H1 (cell line): ENCODE results near the gene TMEM54. TPM values are rescaled to one million over a fixed set of nuclear protein-coding genes. Genes with fewer than 3 reads are reported as not detected.

Experiments
- CTCF ChIA-PET: fragments of 300-600 bp; sonication (Branson Sonifier 250); formaldehyde crosslinking; loops from one replicate; lab custom pipeline; 2021; ENCODE audit not compliant: partially characterized antibody; lab: Charles Lee
- POLR2A ChIA-PET: fragments of 300-600 bp; sonication (Branson Sonifier 250); formaldehyde crosslinking; loops from one replicate; lab custom pipeline; 2021; ENCODE audit warnings: inconsistent platforms; ENCODE audit not compliant: partially characterized antibody; lab: Charles Lee
- DNase-seq, 2 experiments: peaks; one replicate each; pipeline versions ENCODE4 v3.0.0 to v3.0.0-alpha.2; 2010 to 2022; ENCODE audit warnings: low spot score in 2 of 2, low read depth in 1 of 2, mixed read lengths in 1 of 2
- FAIRE-seq: peaks from 2 replicates; lab custom pipeline; 2011; peaks lifted over from hg19 to GRCh38; lab: Jason Lieb, UNC
- H2AFZ ChIP-seq: 2 replicates; pipeline ENCODE4 v1.8.1; 2012; ENCODE audit warnings: low read length, inconsistent platforms
- H2AK5ac ChIP-seq: 2 replicates; pipeline ENCODE4 v1.6.1; 2013; ENCODE audit warnings: low read depth, low read length
- H2BK120ac ChIP-seq: replicated peaks from 2 replicates; pipeline ENCODE3; 2013; ENCODE audit warnings: low read depth, low read length, inconsistent platforms
- H2BK12ac ChIP-seq: 2 replicates; pipeline ENCODE4 v1.6.1; 2013; ENCODE audit warnings: low read depth, low read length
- H2BK15ac ChIP-seq: 2 replicates; pipeline ENCODE4 v1.6.1; 2013; ENCODE audit warnings: low read length
- H2BK20ac ChIP-seq: 2 replicates; pipeline ENCODE4 v1.6.1; 2013; ENCODE audit warnings: low read length
- H2BK5ac ChIP-seq: 2 replicates; pipeline ENCODE4 v1.6.1; 2013; ENCODE audit warnings: low read depth, low read length
- H3K14ac ChIP-seq: 2 replicates; pipeline ENCODE4 v1.6.1; 2013; ENCODE audit warnings: inconsistent platforms; ENCODE audit not compliant: insufficient read length
- H3K18ac ChIP-seq: 2 replicates; pipeline ENCODE4 v1.6.1; 2013; ENCODE audit warnings: low read length; ENCODE audit errors: extremely low read depth
- H3K23ac ChIP-seq: 2 replicates; pipeline ENCODE4 v1.6.1; 2013; ENCODE audit warnings: inconsistent platforms; ENCODE audit not compliant: insufficient read length
- H3K23me2 ChIP-seq: 2 replicates; pipeline ENCODE4 v1.6.1; 2013; ENCODE audit warnings: low read depth, low read length
- H3K27ac ChIP-seq: 2 replicates; pipeline ENCODE4 v1.6.1; 2011; ENCODE audit warnings: low read depth, low read length, inconsistent platforms
- H3K27me3 ChIP-seq, 4 experiments: replicated peaks in 1 of 4; 1 replicate in 1 of 4; 2 replicates in 3 of 4; pipeline versions ENCODE4 v1.6.1 to v1.8.1; 2011 to 2013; ENCODE audit warnings: low read length in 3 of 4, mild to moderate bottlenecking in 3 of 4, inconsistent platforms in 2 of 4, mixed read lengths in 2 of 4, moderate library complexity in 1 of 4; ENCODE audit not compliant: control insufficient read depth in 3 of 4, insufficient read depth in 3 of 4; ENCODE audit errors: extremely low read depth in 1 of 4
- H3K36me3 ChIP-seq, 4 experiments: 2 replicates each; pipeline versions ENCODE4 v1.6.1 to v1.8.1; 2011 to 2013; ENCODE audit warnings: mild to moderate bottlenecking in 4 of 4, low read length in 3 of 4, moderate library complexity in 2 of 4, control low read depth in 1 of 4, inconsistent platforms in 1 of 4; ENCODE audit not compliant: insufficient read depth in 4 of 4, control insufficient read depth in 2 of 4
- H3K4ac ChIP-seq: replicated peaks from 2 replicates; pipeline ENCODE3; 2013; ENCODE audit warnings: low read length, low read depth, mixed read lengths, inconsistent platforms; ENCODE audit not compliant: insufficient read length
- H3K4me1 ChIP-seq, 4 experiments: replicated peaks in 1 of 4; 1 replicate in 1 of 4; 2 replicates in 3 of 4; pipeline versions ENCODE4 v1.6.1 to v1.8.1; 2011 to 2013; ENCODE audit warnings: low read length in 3 of 4, inconsistent platforms in 2 of 4, mixed read lengths in 1 of 4; ENCODE audit not compliant: insufficient read depth in 4 of 4, control insufficient read depth in 3 of 4
- H3K4me2 ChIP-seq, 2 experiments: 2 replicates each; pipeline versions ENCODE4 v1.6.1 to v1.8.1; 2011 to 2013; ENCODE audit warnings: low read depth in 2 of 2, low read length in 2 of 2, control low read depth in 1 of 2, inconsistent platforms in 1 of 2, mild to moderate bottlenecking in 1 of 2; ENCODE audit not compliant: insufficient read depth in 1 of 2
- H3K4me3 ChIP-seq, 4 experiments: fragments of 200-600, 300-600 bp in 1 of 4; sonication (generic), shearing (Covaris generic), sonication (Bioruptor Twin) in 1 of 4; 2 replicates each; pipeline versions ENCODE4 v1.5.1 to v1.8.1; 2011 to 2016; ENCODE audit warnings: low read length in 4 of 4, low read depth in 3 of 4, control low read depth in 2 of 4, inconsistent platforms in 2 of 4, mild to moderate bottlenecking in 2 of 4, mixed read lengths in 1 of 4, moderate library complexity in 1 of 4; ENCODE audit not compliant: insufficient read depth in 2 of 4; ENCODE audit errors: extremely low read depth in 1 of 4
- H3K56ac ChIP-seq: replicated peaks from 2 replicates; pipeline ENCODE3; 2013; ENCODE audit warnings: low read depth, mild to moderate bottlenecking, mixed read lengths, low read length, inconsistent platforms; ENCODE audit not compliant: insufficient read length
- H3K79me1 ChIP-seq: 2 replicates; pipeline ENCODE4 v1.6.1; 2013; ENCODE audit warnings: low read depth, low read length, control low read depth
- H3K79me2 ChIP-seq, 2 experiments: 2 replicates each; pipeline versions ENCODE4 v1.6.1 to v1.8.1; 2012 to 2013; ENCODE audit warnings: low read length in 2 of 2, mild to moderate bottlenecking in 2 of 2, inconsistent platforms in 1 of 2; ENCODE audit not compliant: insufficient read depth in 2 of 2, control insufficient read depth in 1 of 2
- H3K9ac ChIP-seq, 4 experiments: replicated peaks in 1 of 4; 1 replicate in 1 of 4; 2 replicates in 3 of 4; pipeline versions ENCODE4 v1.6.1 to v1.8.1; 2011 to 2013; ENCODE audit warnings: low read depth in 3 of 4, low read length in 3 of 4, control low read depth in 2 of 4, mild to moderate bottlenecking in 2 of 4, moderate library complexity in 2 of 4, inconsistent platforms in 1 of 4; ENCODE audit errors: extremely low read depth in 1 of 4
- H3K9me3 ChIP-seq, 2 experiments: 2 replicates each; pipeline versions ENCODE4 v1.6.1 to v1.8.1; 2012 to 2013; ENCODE audit warnings: mild to moderate bottlenecking in 2 of 2, moderate library complexity in 2 of 2, control low read depth in 1 of 2, inconsistent platforms in 1 of 2, low read depth in 1 of 2, low read length in 1 of 2, mixed read lengths in 1 of 2; ENCODE audit not compliant: insufficient read depth in 2 of 2
- H4K20me1 ChIP-seq, 2 experiments: replicated peaks in 1 of 2; 2 replicates each; pipeline versions ENCODE3 to v1.8.1; 2011 to 2013; ENCODE audit warnings: inconsistent platforms in 2 of 2, low read length in 2 of 2, mild to moderate bottlenecking in 1 of 2; ENCODE audit not compliant: insufficient read depth in 2 of 2, control insufficient read depth in 1 of 2
- H4K5ac ChIP-seq: 2 replicates; pipeline ENCODE4 v1.6.1; 2013; ENCODE audit warnings: low read length, low read depth, mixed read lengths, inconsistent platforms; ENCODE audit not compliant: insufficient read length
- H4K8ac ChIP-seq: 2 replicates; pipeline ENCODE4 v1.8.0; 2013; ENCODE audit warnings: mild to moderate bottlenecking, moderate library complexity, low read length, inconsistent platforms; ENCODE audit not compliant: insufficient read depth; ENCODE audit errors: extremely low read depth
- H4K91ac ChIP-seq: replicated peaks from 2 replicates; pipeline ENCODE3; 2013; ENCODE audit warnings: low read length, mixed read lengths, inconsistent platforms; ENCODE audit not compliant: insufficient read length
- ASH2L ChIP-seq: fragments of 200-600, 300-600 bp; sonication (generic); IDR thresholded peaks from one replicate; pipeline ENCODE4 v1.7.1; 2017; ENCODE audit warnings: low read length
- CREB1 ChIP-seq: IDR thresholded peaks from 2 replicates; pipeline ENCODE4 v1.6.1; 2012; ENCODE audit warnings: inconsistent platforms
- EGR1 ChIP-seq: IDR thresholded peaks from 2 replicates; pipeline ENCODE4 v1.6.1; 2011; ENCODE audit warnings: low read depth, low read length, borderline replicate concordance
- FOSL1 ChIP-seq: IDR thresholded peaks from 2 replicates; pipeline ENCODE4 v1.6.1; 2011; ENCODE audit warnings: mild to moderate bottlenecking, low read depth, low read length, moderate library complexity; ENCODE audit not compliant: insufficient read depth
- GABPA ChIP-seq: IDR thresholded peaks from 2 replicates; pipeline ENCODE4 v1.6.1; 2011; ENCODE audit warnings: mild to moderate bottlenecking, low read length, moderate library complexity, borderline replicate concordance; ENCODE audit not compliant: insufficient read depth
- KDM5A ChIP-seq: fragments of 200-600 bp; IDR thresholded peaks from 2 replicates; pipeline ENCODE4 v1.7.1; 2012; ENCODE audit warnings: mild to moderate bottlenecking, low read length, inconsistent platforms, mixed read lengths
- RNF2 ChIP-seq: fragments of 200-900, 300-1000 bp; sonication (generic); IDR thresholded peaks from 2 replicates; pipeline ENCODE4 v1.7.1; 2016; ENCODE audit warnings: borderline replicate concordance, low read depth, mild to moderate bottlenecking, antibody characterized with exemption, low read length; ENCODE audit not compliant: poor library complexity, severe bottlenecking; ENCODE audit errors: missing control alignments
- SIX5 ChIP-seq: IDR thresholded peaks from 2 replicates; pipeline ENCODE4 v1.6.1; 2011; ENCODE audit warnings: mild to moderate bottlenecking, low read depth, low read length
- SP2 ChIP-seq: IDR thresholded peaks from 2 replicates; pipeline ENCODE4 v1.6.1; 2012; ENCODE audit warnings: mild to moderate bottlenecking, low read length, inconsistent platforms
- SP4 ChIP-seq: IDR thresholded peaks from 2 replicates; pipeline ENCODE4 v1.6.1; 2012; ENCODE audit warnings: low read length, inconsistent platforms
- SRF ChIP-seq: IDR thresholded peaks from 2 replicates; pipeline ENCODE4 v1.6.1; 2011; ENCODE audit warnings: mild to moderate bottlenecking, low read depth, low read length, moderate library complexity
- WGBS, 2 experiments: shearing (Covaris generic) in 1 of 2; methylation state at CpG; one replicate each; pipeline versions ENCODE4 v1.1.6 to v1.1.7; 2013 to 2015; ENCODE audit warnings: low lambda C conversion rate in 2 of 2, mixed read lengths in 2 of 2, inconsistent platforms in 1 of 2, low coverage in 1 of 2, missing lambda C conversion rate in 1 of 2; ENCODE audit not compliant: insufficient replicate concordance in 2 of 2, insufficient coverage in 1 of 2, insufficient read length in 1 of 2; ENCODE audit errors: extremely low coverage in 1 of 2, missing lambda C conversion rate in 1 of 2; 5-methylcytosine and 5-hydroxymethylcytosine counted together
- polyA plus RNA-seq, 7 experiments: library from polyadenylated mRNA; depleted of rRNA in 3 of 7; stranded (reverse) in 5 of 7; unstranded in 2 of 7; fragments of >200 nt in 5 of 7; fragments of 200-250 nt in 2 of 7; gene quantifications; 1 replicate in 5 of 7; 2 replicates in 1 of 7; 4 replicates in 1 of 7; pipeline versions ENCODE4 v1.2.1 to v1.2.3, GENCODE V29; 2011 to 2013; ENCODE audit warnings: missing spikeins in 2 of 7, mixed read lengths in 2 of 7
- total RNA-seq: library from RNA; stranded (reverse); fragmentation: NEBNext Ultra II Directional; extraction: Animal tissue kit (Norgen Biotek cat#: 25700); gene quantifications from 2 replicates; pipeline ENCODE4 v1.2.1, GENCODE V29; 2021
- TF ChIP-seq, protein P1 (sequence below): IDR thresholded peaks from 2 replicates; pipeline ENCODE4 v1.6.1; 2011; ENCODE audit warnings: low read length, improper control_type of control experiment

Gene TMEM54
- total and polyA plus RNA-seq, 2 of the 8 experiments (the other 6 are each of a cell fraction or from before 2014, with no cell fraction given) = 9.5 to 58.7 TPM

DNA sequence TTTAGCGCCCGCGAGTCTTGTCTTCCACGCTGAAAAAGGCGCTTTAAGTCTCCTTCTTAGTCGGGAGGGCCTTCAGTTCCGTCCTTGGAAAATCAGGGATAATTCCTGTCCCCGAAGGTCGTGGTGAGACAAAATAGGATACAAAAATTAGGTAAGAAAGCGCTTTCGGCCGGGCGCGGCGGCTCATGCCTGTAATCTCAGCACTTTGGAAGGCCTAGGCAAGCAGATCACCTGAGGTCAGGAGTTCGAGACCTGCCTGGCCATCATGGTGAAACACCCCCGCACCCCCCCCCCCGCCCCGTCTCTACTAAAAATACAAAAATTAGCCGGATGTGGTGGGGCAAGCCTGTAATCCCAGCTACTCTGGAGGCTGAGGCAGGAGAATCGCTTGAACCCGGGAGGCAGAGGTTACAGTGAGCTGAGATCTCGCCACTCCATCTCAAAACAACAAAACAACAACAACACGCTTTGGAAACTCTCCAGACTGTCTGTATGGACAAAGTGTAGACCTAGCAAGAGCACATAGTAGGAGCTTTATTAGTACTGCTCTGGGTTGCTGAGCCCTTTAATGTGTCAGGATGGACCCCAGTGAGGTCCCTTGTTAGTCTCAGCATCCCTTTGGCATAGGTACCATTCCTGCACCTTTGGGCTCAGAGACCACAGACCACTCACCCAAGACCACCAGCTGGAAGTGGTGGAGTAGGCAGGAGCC, 790 bp upstream of the TMEM54 start:
- H3K4me2 ChIP-seq = peak overlapping the region; percentile 73 to 83
- no peaks in the 10 kb centered on the region for H3K36me3 ChIP-seq
- H3K14ac ChIP-seq = no peak overlapping the region
- no peaks in the 10 kb centered on the region for H3K79me1 ChIP-seq
- H2BK12ac ChIP-seq = peak overlapping the region; percentile 43; the same call in 1 of the 2 replicates
- no peaks in the 10 kb centered on the region for H3K79me2 ChIP-seq
- H4K5ac ChIP-seq = no peak overlapping the region
- ChIA-PET CTCF (interaction anchor here (1.0 to 1.7 kb wide), 3 partner anchors 9 to 25 kb away, joined by 3 to 7 read pairs (median 5); partner anchors contain the start of gene HPCA), POLR2A (no interaction called here)
- no peak overlapping the region for H2BK120ac ChIP-seq
- no peak overlapping the region for H2AK5ac ChIP-seq
- 0 out of 2 replicates have a peak overlapping the region, but pooled peaks have one; percentile 48 for H3K18ac ChIP-seq
- no peak overlapping the region for H2BK15ac ChIP-seq
- no peak overlapping the region; a peak in 1 of 7 replicates for H3K9ac ChIP-seq
- H4K91ac ChIP-seq = peak overlapping the region; percentile 56
- H2BK20ac ChIP-seq = no peak overlapping the region
- H3K23me2 ChIP-seq = peaks cover 11% of the 10 kb centered on the region; the same call in 1 of the 2 replicates
- no peak overlapping the region for H3K56ac ChIP-seq
- no peak overlapping the region for H3K27ac ChIP-seq
- peak overlapping the region; percentile 38 to 60 (median 42) for H3K4me3 ChIP-seq
- DNase-seq (no peak), FAIRE-seq (no peak)
- peak overlapping the region; percentile 84 for H2AFZ ChIP-seq
- H3K4me1 ChIP-seq = peaks cover 0 to 11% (median 8%) of the 10 kb centered on the region in 4 experiments; a peak in 6 of 7 replicates
- peaks cover 2 to 4% of the 10 kb centered on the region in 2 experiments for H4K20me1 ChIP-seq
- H3K9me3 ChIP-seq = no peaks in the 10 kb centered on the region
- WGBS, 2 experiments = 57% methylated on average over 23 of the region's 24 CpGs; no CpG with 5 or more reads in 1 of the 2 experiments
- no peak overlapping the region for H3K23ac ChIP-seq
- H3K4ac ChIP-seq = no peak overlapping the region
- peak overlapping the region; percentile 28; the same call in 1 of the 2 replicates for H4K8ac ChIP-seq
- peaks cover 14 to 40% (median 34%) of the 10 kb centered on the region in 4 experiments for H3K27me3 ChIP-seq
- no peak overlapping the region for H2BK5ac ChIP-seq
- TF ChIP-seq FOSL1 (no peak), SP2 (no peak), ASH2L (no peak), SIX5 (no peak), SRF (no peak), RNF2 (no peak), GABPA (no peak), KDM5A (no peak), SP4 (no peak), CREB1 (no peak), EGR1 (no peak)
- TF ChIP-seq, protein P1, sequence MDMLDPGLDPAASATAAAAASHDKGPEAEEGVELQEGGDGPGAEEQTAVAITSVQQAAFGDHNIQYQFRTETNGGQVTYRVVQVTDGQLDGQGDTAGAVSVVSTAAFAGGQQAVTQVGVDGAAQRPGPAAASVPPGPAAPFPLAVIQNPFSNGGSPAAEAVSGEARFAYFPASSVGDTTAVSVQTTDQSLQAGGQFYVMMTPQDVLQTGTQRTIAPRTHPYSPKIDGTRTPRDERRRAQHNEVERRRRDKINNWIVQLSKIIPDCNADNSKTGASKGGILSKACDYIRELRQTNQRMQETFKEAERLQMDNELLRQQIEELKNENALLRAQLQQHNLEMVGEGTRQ = no peak
